Osteocyte (in vitro differentiated cells): ENCODE data around the gene CHRM4. TPM values are rescaled to one million over a fixed set of nuclear protein-coding genes. Genes with fewer than 3 reads are reported as not detected.

ENCODE experiments used
- DNase-seq: peaks from one replicate; pipeline ENCODE4 v3.0.0; 2021; ENCODE audit warnings: mixed read lengths; ENCODE audit not compliant: unreplicated experiment; ENCODE audit errors: extremely low spot score
- H3K27ac Mint-ChIP-seq: one replicate; pipeline ENCODE4 v1.8.0; 2021; ENCODE audit warnings: mild to moderate bottlenecking, mixed read lengths; ENCODE audit not compliant: unreplicated experiment
- H3K27me3 Mint-ChIP-seq: one replicate; pipeline ENCODE4 v1.8.0; 2021; ENCODE audit warnings: mixed read lengths; ENCODE audit not compliant: unreplicated experiment
- H3K36me3 Mint-ChIP-seq: one replicate; pipeline ENCODE4 v1.8.0; 2021; ENCODE audit warnings: mixed read lengths; ENCODE audit not compliant: unreplicated experiment
- H3K4me1 Mint-ChIP-seq: one replicate; pipeline ENCODE4 v1.8.0; 2021; ENCODE audit warnings: mixed read lengths; ENCODE audit not compliant: unreplicated experiment
- H3K4me3 Mint-ChIP-seq: one replicate; pipeline ENCODE4 v1.8.0; 2021; ENCODE audit warnings: mild to moderate bottlenecking, moderate library complexity, mixed read lengths; ENCODE audit not compliant: unreplicated experiment
- H3K9me3 Mint-ChIP-seq: one replicate; pipeline ENCODE4 v1.8.0; 2021; ENCODE audit warnings: mixed read lengths; ENCODE audit not compliant: unreplicated experiment
- total RNA-seq: library from RNA; stranded (reverse); gene quantifications from 2 replicates; pipeline ENCODE4 v1.2.1, GENCODE V29; 2021
- TF ChIP-seq, protein P1 (sequence below): fragments of 200-600 bp; sonication (generic); IDR thresholded peaks from 2 replicates; pipeline ENCODE4 v1.5.0; 2021; ENCODE audit warnings: antibody characterized with exemption, mild to moderate bottlenecking, moderate library complexity

Gene CHRM4
- total RNA-seq, 1 donor from 2014 or later: 0.21 TPM

DNA sequence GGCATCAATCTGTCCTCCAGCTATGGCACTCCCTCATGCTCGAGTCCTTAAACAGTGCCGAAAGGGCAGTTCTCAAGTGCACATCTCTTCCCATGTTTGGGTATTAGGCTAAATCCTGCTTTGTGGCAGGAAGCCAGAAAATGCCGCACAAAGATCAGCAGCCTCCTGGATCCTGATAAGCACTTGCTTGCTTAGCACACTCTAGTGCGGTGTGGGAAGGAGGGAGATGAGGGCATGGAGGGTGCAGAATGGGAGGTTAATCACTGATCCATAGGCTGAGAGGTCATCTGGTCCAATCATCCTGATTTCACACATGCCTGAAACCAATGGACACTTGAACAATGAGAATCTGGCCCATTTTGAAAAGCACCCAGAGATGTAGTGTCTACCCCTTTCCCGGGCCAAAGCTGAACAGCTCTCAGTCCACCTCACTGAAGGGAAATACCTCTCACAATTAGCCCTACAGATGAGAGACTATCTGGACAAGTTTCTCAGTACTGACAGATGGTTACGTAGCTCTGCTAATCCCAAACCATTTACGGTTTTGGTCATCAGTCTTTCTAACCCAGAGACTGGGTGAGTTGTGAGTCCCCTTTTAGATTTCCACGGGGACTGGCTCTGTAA, 29.8 kb upstream of the CHRM4 start:
- Mint-ChIP-seq H3K9me3 (no peaks in the 10 kb centered on the region), H3K4me3 (no peak overlapping the region), H3K27me3 (no peaks in the 10 kb centered on the region), H3K27ac (no peak overlapping the region), H3K36me3 (peaks cover 23% of the 10 kb centered on the region), H3K4me1 (no peaks in the 10 kb centered on the region)
- TF ChIP-seq, protein P1, sequence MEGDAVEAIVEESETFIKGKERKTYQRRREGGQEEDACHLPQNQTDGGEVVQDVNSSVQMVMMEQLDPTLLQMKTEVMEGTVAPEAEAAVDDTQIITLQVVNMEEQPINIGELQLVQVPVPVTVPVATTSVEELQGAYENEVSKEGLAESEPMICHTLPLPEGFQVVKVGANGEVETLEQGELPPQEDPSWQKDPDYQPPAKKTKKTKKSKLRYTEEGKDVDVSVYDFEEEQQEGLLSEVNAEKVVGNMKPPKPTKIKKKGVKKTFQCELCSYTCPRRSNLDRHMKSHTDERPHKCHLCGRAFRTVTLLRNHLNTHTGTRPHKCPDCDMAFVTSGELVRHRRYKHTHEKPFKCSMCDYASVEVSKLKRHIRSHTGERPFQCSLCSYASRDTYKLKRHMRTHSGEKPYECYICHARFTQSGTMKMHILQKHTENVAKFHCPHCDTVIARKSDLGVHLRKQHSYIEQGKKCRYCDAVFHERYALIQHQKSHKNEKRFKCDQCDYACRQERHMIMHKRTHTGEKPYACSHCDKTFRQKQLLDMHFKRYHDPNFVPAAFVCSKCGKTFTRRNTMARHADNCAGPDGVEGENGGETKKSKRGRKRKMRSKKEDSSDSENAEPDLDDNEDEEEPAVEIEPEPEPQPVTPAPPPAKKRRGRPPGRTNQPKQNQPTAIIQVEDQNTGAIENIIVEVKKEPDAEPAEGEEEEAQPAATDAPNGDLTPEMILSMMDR: no peak
- DNase-seq: peak; percentile 46

DNA sequence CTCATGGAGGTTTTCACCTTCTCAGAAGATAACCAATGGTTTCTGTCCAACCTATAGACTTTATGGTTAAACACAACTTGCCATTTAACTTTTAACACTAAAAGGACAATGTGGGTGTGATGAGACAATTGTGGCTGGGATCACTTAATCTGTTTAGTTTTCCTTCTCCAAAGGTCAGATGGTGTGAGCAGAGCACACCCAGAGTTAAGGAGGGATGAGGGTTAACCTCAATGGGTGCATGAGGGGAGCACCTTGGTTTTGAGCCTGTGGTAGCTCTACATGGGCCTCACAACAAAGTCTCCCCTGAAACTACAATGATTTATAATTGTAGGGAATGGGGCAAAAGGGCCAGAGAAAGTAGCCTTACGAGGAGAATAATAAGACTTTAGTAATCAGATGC, 28.9 kb upstream of the CHRM4 start:
- Mint-ChIP-seq H3K27me3 (no peaks in the 10 kb centered on the region), H3K4me3 (no peak overlapping the region), H3K4me1 (no peaks in the 10 kb centered on the region), H3K27ac (no peak overlapping the region), H3K36me3 (peaks cover 27% of the 10 kb centered on the region), H3K9me3 (no peaks in the 10 kb centered on the region)
- DNase-seq: peak; percentile 5
- TF ChIP-seq, protein P1: no peak

DNA sequence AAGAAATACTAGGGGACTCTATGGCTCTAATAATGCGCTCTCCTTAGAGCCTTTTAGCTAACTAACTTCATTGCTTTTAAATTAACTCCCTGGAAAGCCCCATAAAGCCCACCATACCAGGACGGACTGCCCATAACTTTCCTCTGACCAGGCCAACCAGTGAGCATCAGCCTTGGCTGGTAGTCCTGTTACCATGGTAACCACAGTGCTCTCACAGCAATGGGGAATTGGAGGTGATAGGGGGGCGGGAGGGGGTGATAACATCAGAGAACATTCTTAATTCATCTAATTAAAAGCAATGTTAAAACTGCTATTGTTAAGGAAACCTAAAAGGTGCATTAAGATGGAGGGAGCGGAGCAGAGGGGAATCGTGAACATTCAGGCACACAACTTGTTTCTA, 27.2 kb upstream of the CHRM4 start:
- no peaks in the 10 kb centered on the region for H3K4me1 Mint-ChIP-seq
- H3K4me3 Mint-ChIP-seq: no peak overlapping the region
- TF ChIP-seq, protein P1: no peak
- no peaks in the 10 kb centered on the region for H3K27me3 Mint-ChIP-seq
- H3K27ac Mint-ChIP-seq: no peak overlapping the region
- H3K9me3 Mint-ChIP-seq: no peaks in the 10 kb centered on the region
- H3K36me3 Mint-ChIP-seq: peaks cover 37% of the 10 kb centered on the region
- DNase-seq: no peak

DNA sequence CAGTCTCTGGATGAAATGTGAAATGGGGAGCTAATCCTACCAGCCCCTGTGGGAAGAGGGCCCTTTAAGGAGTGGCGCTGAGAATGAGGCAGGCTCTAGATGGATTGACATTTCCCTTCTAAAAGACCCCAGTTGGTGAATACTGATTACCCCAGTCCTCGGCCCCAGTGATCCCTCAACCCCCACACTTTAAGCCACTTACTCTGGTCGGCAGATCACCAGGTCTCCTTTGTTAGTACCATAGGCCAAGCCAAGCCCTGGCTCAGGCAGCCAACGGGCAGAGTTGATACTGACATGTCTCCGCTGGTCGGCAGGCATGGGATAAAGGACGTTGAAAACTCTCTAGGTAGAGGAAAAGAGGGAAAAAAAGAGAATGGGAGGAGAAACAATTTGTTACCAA, 26.1 kb upstream of the CHRM4 start:
- no peak overlapping the region for H3K4me3 Mint-ChIP-seq
- no peak for DNase-seq
- TF ChIP-seq, protein P1: no peak
- H3K36me3 Mint-ChIP-seq: peaks cover 37% of the 10 kb centered on the region
- H3K27me3 Mint-ChIP-seq: no peaks in the 10 kb centered on the region
- H3K27ac Mint-ChIP-seq: no peak overlapping the region
- no peaks in the 10 kb centered on the region for H3K4me1 Mint-ChIP-seq
- no peaks in the 10 kb centered on the region for H3K9me3 Mint-ChIP-seq

DNA sequence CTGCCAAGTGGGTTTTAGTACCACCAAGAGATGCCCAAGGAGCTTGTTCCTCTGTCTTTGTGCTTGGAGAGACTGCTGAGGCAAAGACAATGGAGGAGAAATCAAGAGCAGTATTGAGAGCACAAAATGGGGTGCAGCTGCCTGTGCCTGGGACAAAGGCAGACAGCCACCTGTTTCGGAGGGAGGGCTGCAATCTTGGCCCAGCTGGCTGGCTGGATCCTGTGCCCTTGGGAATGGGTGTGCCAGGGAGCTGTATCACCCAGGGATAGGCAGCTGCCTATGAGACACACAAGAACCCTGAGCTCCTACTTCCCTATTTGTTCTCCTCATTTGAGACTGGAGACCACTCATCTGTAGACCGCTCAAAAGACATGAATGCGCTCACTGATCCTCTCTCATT, 23.3 kb upstream of the CHRM4 start:
- TF ChIP-seq, protein P1: no peak
- H3K4me1 Mint-ChIP-seq: no peaks in the 10 kb centered on the region
- H3K4me3 Mint-ChIP-seq: no peak overlapping the region
- peaks cover 30% of the 10 kb centered on the region for H3K36me3 Mint-ChIP-seq
- H3K27me3 Mint-ChIP-seq: no peaks in the 10 kb centered on the region
- H3K9me3 Mint-ChIP-seq: no peaks in the 10 kb centered on the region
- no peak for DNase-seq
- H3K27ac Mint-ChIP-seq: no peak overlapping the region
